SU-DHL-6 (cell line): ENCODE results near the gene RRAS2.

Source experiments
- EZH2phosphoT487 ChIP-seq: fragments of 200-600 bp; sonication (generic), shearing (Covaris generic); conservative IDR thresholded peaks from 2 replicates; pipeline ENCODE4 v1.6.1; 2018; ENCODE audit warnings: mild to moderate bottlenecking, antibody characterized with exemption, low read length, moderate library complexity, mixed read lengths
- TF ChIP-seq, protein P1 (sequence below): fragments of 200-600 bp; sonication (generic); IDR thresholded peaks from one replicate; pipeline ENCODE4 v1.5.1; 2017; ENCODE audit warnings: antibody characterized with exemption, mild to moderate bottlenecking, low read length, moderate library complexity; ENCODE audit not compliant: insufficient read depth, poor library complexity, severe bottlenecking

DNA sequence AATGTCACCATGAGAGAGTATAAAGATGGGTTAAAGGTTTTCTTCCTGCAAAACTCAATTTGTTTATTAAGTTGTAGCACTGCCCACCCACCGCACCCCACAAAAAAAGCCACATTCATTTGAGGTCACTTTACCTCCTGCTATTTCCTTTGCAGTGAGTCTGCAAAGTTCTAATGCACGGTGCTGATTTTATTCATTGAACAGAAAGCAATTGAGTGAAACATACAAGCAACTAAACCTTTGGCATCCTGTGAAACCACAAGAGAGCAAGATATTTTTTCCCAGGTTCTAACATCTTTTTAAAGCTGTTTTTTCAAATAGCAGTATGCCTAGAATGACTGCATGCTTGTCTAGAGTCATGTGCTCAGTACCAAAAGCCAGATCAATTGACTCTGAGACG, 39.0 kb downstream of the RRAS2 start:
- TF ChIP-seq, protein P1, sequence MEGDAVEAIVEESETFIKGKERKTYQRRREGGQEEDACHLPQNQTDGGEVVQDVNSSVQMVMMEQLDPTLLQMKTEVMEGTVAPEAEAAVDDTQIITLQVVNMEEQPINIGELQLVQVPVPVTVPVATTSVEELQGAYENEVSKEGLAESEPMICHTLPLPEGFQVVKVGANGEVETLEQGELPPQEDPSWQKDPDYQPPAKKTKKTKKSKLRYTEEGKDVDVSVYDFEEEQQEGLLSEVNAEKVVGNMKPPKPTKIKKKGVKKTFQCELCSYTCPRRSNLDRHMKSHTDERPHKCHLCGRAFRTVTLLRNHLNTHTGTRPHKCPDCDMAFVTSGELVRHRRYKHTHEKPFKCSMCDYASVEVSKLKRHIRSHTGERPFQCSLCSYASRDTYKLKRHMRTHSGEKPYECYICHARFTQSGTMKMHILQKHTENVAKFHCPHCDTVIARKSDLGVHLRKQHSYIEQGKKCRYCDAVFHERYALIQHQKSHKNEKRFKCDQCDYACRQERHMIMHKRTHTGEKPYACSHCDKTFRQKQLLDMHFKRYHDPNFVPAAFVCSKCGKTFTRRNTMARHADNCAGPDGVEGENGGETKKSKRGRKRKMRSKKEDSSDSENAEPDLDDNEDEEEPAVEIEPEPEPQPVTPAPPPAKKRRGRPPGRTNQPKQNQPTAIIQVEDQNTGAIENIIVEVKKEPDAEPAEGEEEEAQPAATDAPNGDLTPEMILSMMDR, result no peak
- TF ChIP-seq EZH2phosphoT487, result no peak
